CD4-positive, alpha-beta T cell treated with Interleukin-21 for 1 hour (primary cell): ENCODE results near the gene CRB1.

ENCODE experiments used
- DNase-seq: peaks from one replicate; pipeline ENCODE4 v3.0.0-alpha.2; 2020

Gene CRB1

DNA sequence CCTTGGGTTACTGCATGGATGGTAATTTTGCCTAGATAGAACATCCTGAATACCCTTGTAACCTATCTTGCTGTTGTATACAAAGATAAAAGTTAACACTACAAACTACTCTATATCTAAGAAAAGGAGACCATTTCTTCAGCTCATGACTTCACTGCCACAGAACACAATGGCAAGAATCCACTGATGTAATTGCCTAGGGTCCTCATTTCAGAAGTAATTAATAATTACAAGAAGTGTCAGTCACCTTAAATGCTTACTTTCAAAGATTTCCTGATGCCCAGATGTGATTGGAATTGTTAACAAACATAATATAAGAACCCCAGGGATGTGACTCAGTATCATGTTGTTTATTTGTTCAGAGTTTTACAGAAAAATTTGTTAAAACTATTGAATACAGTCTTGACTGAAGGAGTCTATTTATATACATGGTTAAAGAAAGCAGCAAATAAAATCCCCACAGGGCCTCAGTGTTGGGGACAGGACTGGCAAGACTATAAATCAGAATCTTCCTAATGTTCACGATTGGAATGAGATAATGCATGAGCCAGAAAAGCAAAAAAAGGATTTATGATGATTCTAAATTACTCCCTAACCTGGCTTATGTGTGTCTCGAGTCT is 83.9 kb downstream of the CRB1 start:
- no peak for DNase-seq

DNA sequence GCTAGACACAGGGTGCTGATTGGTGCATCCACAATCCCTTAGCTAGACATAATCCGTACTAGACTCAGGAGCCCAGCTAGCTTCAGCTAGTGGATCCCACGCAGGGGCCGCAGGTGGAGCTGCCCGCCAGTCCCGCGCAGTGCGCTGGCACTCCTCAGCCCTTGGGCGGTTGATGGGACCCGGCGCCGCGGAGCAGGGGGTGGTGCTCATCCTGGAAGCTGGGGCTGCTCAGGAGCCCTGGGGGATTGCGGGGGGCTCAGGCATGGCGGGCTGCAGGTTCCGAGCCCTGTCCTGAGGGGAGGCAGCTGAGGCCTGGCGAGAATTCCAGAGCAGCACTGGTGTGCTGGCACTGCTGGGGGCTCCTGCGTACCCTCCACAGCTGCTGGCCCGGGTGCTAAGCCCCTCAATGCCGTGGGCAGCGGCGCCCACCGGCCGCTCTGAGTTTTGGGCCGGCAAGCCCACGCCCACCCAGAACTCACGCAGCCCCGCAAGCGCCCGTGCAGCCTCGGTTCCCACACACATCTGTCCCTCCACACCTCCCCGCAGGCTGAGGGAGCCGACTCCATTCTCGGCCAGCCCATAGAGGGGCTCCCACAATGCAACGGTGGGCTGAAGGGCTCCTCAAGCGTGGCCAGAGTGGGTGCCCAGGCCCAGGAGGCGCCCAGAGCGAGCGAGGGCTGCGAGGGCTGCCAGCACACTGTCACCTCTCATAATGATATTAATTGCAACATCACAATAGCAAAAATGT is 87.4 kb downstream of the CRB1 start:
- no peak for DNase-seq

GRCh38 chr1:197356723-197357533 is 88.9 kb downstream of the CRB1 start:
- DNase-seq: peak; percentile 32

DNA sequence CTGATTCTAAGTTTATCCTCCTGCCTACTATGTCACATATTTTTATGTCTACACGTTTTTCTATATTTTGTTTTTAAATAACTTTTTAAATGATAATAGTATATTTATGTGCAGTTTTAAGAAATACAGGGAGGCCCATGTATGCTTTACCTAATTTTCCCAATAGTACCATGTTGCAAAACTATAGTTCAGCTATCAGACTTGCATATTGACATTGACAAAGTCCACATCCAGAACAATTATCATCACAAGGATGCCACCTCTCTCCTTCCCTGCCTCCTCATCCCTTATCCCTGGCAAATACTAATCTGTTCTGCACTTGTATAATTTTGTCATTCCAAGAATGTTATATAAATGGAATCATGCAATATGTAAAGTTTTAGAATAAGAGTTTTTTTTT is 90.9 kb downstream of the CRB1 start:
- DNase-seq: no peak

DNA sequence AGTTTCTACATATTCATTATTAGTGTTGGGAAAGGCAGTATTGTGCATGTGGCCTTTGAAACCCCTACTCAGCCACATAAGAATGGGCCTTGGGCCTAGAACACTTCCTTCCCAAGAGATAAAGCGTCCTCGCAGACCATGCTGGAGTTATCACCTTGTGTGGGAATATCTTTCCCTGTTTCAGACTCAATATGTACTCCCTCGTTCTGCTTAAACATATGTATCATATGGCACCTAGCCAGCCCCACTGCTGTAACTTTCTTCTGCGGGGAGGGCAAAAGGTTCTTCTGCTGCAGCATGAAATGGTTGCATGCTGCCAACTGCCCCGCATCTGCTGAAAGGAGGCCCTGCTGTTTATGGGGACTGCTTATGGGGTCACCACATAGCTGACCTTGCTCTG is 92.0 kb downstream of the CRB1 start:
- DNase-seq: no peak

GRCh38 chr1:197362871-197363270 is 94.8 kb downstream of the CRB1 start:
- no peak for DNase-seq

- DNase-seq: no peak
These were observed 95.8 kb downstream of the CRB1 start for GRCh38 chr1:197363855-197364254.

DNA sequence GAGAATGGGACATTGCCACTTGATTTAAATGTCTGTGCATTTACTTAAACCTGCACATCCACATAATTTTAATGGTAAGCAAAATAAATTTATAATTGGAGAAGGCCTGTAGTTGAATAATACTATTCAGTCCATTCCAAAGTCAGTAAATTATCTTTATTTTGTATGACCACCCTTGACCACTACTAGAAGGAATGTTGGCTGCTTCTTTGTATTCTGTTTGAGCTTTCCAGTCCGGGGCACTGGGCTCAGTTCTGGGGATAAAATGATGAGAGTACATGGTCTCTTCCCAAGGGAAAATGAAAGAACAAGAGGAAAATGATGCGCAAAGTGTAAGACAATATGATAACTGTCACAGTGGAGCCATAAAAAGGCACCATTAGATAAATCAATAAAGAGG is 98.9 kb downstream of the CRB1 start:
- DNase-seq: no peak

DNA sequence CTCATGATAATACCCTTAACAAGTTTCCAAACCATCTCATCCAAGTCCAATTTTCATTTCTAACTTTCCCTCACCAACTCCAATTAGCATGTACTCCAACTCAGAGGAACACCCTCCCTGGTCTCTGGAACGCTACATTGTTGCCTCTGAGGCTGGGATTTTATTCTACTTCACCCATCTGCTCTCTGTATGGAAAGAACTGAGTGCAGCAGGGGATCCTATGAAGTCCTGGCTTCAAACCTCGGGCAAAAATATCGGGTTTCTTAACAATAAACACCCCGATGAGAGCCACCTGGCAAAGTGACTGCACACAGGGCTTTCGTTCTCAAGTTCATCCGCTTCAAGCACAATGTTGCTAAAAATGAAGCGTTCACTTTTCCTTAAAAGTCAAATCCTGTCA is 99.6 kb downstream of the CRB1 start:
- no peak for DNase-seq

DNA sequence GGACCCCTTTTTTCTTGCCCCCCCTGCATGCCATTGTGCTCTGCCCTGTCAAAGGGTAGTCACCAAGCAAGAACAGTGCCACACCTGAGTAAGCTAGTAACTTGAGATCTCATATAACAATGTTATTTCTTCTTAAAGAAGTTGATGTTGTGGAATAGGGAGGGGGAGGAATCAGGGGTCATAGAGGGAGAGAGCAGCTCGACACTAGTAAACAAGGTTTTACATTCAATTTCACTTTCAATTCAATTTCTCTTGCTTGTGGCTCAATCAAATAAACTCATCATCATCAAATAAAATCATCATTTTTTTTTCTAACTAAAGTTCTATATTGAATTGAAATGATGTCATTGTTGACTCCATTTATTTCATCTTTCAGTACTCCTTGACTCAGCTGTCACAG is 106.4 kb downstream of the CRB1 start:
- DNase-seq: no peak

GRCh38 chr1:197384471-197384870 is 116.4 kb downstream of the CRB1 start:
- no peak for DNase-seq

DNA sequence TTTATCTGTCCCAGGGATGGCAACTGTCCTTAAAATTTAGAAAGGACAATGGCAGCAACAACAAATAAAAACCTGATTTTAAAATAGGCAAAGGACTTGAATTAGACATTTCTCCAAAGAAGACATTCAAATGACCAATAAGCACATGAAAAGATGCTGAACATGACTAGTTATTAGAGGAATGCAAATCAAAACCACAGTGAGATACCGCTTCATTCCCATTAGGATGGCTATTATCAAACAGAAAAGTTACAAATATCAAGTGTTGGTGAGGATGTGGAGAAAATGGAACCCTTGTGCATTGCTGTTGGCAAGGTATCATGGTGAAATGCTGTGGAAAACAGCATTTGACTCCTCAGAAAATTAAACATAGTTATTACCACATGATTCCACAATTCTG is 120.7 kb downstream of the CRB1 start:
- DNase-seq: no peak

DNA sequence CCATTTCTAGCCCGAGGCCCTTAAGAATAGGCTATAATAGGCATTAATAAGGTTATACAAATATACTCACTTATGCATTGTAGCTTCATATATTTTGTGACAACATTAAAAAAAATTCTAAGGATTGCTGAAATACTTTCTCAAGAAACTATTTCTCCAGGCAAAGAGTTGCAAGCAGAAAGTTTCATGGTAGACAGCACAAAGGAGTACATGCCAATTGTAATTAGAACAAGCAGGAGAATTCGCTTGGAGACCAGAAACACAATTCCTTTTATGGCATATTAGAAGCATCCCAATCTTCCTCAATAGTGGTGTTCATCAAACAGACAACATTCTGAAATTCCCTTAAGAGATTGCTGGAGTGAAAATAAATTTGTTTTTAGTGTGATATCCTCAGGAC is 122.8 kb downstream of the CRB1 start:
- DNase-seq: no peak

GRCh38 chr1:197391303-197392226 is 123.5 kb downstream of the CRB1 start:
- peak; percentile 58 for DNase-seq

GRCh38 chr1:197392541-197392940 is 124.5 kb downstream of the CRB1 start:
- no peak for DNase-seq

DNA sequence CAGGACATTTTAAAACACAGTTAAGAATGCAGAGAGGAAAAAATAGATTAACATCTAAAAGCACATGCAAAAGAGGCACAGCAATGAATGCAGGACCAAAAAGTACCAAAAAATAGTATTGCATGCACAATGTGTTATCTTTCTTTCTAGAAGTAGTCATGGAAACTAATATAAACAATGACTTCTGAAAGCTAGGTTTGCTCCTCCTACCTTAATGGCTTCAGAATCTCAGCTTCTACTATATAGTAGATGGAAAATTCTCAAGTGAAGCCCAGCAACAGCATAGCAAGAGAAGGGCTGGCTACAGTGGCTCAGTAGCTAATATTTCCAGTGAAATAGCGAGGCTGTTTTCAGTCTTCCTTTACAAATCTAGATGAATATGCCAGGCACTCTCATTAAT is 125.1 kb downstream of the CRB1 start:
- peak; percentile 5 for DNase-seq

- no peak for DNase-seq
These were observed 125.7 kb downstream of the CRB1 start for GRCh38 chr1:197393772-197394171.

DNA sequence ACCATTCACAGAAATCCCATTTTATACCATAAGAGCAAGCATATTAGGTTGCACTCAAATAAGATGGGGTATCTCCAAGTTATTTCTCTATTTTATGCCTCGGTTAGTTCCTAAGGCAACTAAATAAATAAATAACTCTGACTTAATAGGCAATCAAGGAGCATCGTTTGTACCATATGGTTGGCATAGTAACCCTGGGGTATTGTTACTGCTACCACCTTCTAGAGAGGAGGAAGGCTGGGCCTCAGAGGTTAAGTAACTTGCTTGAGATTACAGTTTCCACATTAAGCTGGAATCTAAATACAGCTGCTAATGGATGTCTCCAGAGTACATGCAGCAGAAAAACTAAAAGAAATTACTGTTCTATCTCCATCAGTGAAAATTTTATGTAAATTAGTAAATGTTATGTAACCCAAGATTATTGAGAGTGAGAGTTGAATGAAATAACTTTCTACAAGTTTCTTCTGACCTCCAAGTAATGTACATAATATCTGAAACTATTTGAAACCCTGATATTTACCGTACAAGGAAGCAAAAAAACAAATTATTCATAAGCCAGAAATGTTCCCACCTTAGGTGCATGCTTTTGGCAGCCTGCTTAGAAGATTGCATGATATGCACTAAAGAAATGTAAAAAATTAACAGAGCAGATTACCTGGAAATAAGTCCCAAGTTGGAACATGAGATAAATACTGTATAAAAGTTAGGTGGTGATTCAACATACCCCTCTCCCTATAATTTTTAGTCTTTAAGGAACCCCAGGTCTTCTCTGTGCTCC is 127.0 kb downstream of the CRB1 start:
- DNase-seq: no peak

- DNase-seq: no peak
These were observed 129.8 kb downstream of the CRB1 start for GRCh38 chr1:197397895-197398294.

- DNase-seq: peak; percentile 54
These were observed 131.9 kb downstream of the CRB1 start for GRCh38 chr1:197399755-197400521.

DNA sequence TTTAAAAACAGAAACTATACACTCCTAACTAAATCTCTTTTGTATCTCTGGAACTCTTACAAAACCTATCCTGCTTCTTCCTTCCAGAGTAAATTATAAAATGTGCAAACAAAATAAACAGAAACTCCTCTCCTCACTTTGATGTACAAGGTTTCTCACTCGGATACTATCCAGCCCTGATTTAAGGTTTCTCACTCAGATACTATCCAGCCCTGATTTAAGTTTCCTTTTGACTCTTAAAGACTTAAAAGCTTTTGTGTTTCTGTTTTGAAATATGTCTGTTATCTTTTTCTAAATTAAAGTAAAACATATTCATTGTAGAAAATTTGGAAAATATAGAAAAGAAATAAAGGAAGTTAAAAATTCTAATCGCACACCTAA is 132.5 kb downstream of the CRB1 start:
- DNase-seq: no peak
